HepG2 (cell line): ENCODE measurements around the gene MARS1. TPM values are rescaled to one million over a fixed set of nuclear protein-coding genes. Genes with fewer than 3 reads are reported as not detected.

ENCODE experiments used
- ADNP ChIP-seq: sonication (generic); formaldehyde crosslinking; IDR thresholded peaks from 2 replicates; pipeline ENCODE4 v1.4.0; 2020; ENCODE audit warnings: missing genetic modification reagents
- DNMT1 ChIP-seq: sonication (generic); formaldehyde crosslinking; IDR thresholded peaks from 2 replicates; pipeline ENCODE4 v1.5.1; 2020; ENCODE audit warnings: mild to moderate bottlenecking, missing genetic modification reagents
- ELF4 ChIP-seq: sonication (generic); formaldehyde crosslinking; IDR thresholded peaks from 2 replicates; pipeline ENCODE4 v1.5.0; 2020; ENCODE audit warnings: missing genetic modification reagents, mild to moderate bottlenecking, moderate library complexity, borderline replicate concordance
- FOXJ3 ChIP-seq: sonication (generic); formaldehyde crosslinking; IDR thresholded peaks from 2 replicates; pipeline ENCODE4 v1.4.0; 2020; ENCODE audit warnings: missing genetic modification reagents, mild to moderate bottlenecking, borderline replicate concordance
- FOXK1 ChIP-seq: sonication (generic); formaldehyde crosslinking; IDR thresholded peaks from 2 replicates; pipeline ENCODE4 v1.4.0; 2020; ENCODE audit warnings: low read depth, missing genetic modification reagents, borderline replicate concordance
- FOXP1 ChIP-seq, 2 experiments: fragments of 450-650 bp in 1 of 2; IDR thresholded peaks; 2 replicates each; pipeline ENCODE4 v1.6.1; 2017 to 2018; ENCODE audit warnings: antibody characterized with exemption in 1 of 2
- MLLT10 ChIP-seq: sonication (generic); formaldehyde crosslinking; IDR thresholded peaks from 2 replicates; pipeline ENCODE4 v1.4.0; 2020; ENCODE audit warnings: missing genetic modification reagents
- SRSF4 ChIP-seq: fragments of 200-400 bp; formaldehyde crosslinking; IDR thresholded peaks from one replicate; pipeline ENCODE4 v1.6.1; 2018; ENCODE audit warnings: mild to moderate bottlenecking, low read depth, low read length, moderate library complexity; ENCODE audit not compliant: poor library complexity, severe bottlenecking
- TCF7L2 ChIP-seq: IDR thresholded peaks from 2 replicates; pipeline ENCODE4 v1.6.1; 2011; ENCODE audit warnings: mild to moderate bottlenecking, low read depth, low read length, moderate library complexity
- ZNF225 ChIP-seq: sonication (generic); formaldehyde crosslinking; IDR thresholded peaks from 2 replicates; pipeline ENCODE4 v1.4.0; 2020; ENCODE audit warnings: mild to moderate bottlenecking, missing genetic modification reagents
- ZNF572 ChIP-seq: sonication (generic); formaldehyde crosslinking; IDR thresholded peaks from 2 replicates; pipeline ENCODE4 v1.5.1; 2020; ENCODE audit warnings: mild to moderate bottlenecking, missing genetic modification reagents
- ZNF713 ChIP-seq: sonication (generic); formaldehyde crosslinking; IDR thresholded peaks from 2 replicates; pipeline ENCODE4 v1.4.0; 2020; ENCODE audit warnings: mild to moderate bottlenecking, missing genetic modification reagents
- polyA plus RNA-seq, 8 experiments: library from polyadenylated mRNA; depleted of rRNA in 3 of 8; stranded (reverse) in 7 of 8; unstranded in 1 of 8; fragments of >200 nt; fragmentation: Illumina TruSeq in 4 of 8; extraction: Trizol in 4 of 8; gene quantifications; 2 replicates each; pipeline versions ENCODE4 v1.2.1 to v1.2.3, GENCODE V29; 2011 to 2016; ENCODE audit warnings: low read depth in 4 of 8, missing spikeins in 1 of 8, mixed read lengths in 1 of 8; ENCODE audit not compliant: insufficient read depth in 1 of 8
- total RNA-seq, 5 experiments: library from RNA; depleted of rRNA; stranded (reverse); fragments of >200 nt; fragmentation: Illumina TruSeq; extraction: Trizol; gene quantifications; 2 replicates each; pipeline ENCODE4 v1.2.3, GENCODE V29; 2016; ENCODE audit warnings: low read depth in 1 of 5
- TF ChIP-seq, protein P1 (sequence below): sonication (generic); formaldehyde crosslinking; IDR thresholded peaks from 2 replicates; pipeline ENCODE4 v1.5.1; 2020; ENCODE audit warnings: missing genetic modification reagents, mild to moderate bottlenecking, borderline replicate concordance
- TF ChIP-seq, protein P2 (sequence below), 2 experiments: sonication (generic) in 1 of 2; formaldehyde crosslinking in 1 of 2; IDR thresholded peaks; 2 replicates each; pipeline versions ENCODE4 v1.4.0 to v1.6.1; 2016 to 2020; ENCODE audit warnings: borderline replicate concordance in 1 of 2, low read depth in 1 of 2, mild to moderate bottlenecking in 1 of 2, missing genetic modification reagents in 1 of 2
- TF ChIP-seq, protein P3 (sequence below): sonication (generic); formaldehyde crosslinking; conservative IDR thresholded peaks from 2 replicates; pipeline ENCODE4 v1.4.0; 2020; ENCODE audit warnings: missing genetic modification reagents
- TF ChIP-seq, protein P4 (sequence below): sonication (generic); formaldehyde crosslinking; IDR thresholded peaks from 2 replicates; pipeline ENCODE4 v1.8.0; 2022; ENCODE audit warnings: mild to moderate bottlenecking, missing genetic modification reagents, borderline replicate concordance
- TF ChIP-seq, protein P5 (sequence below), 2 experiments: sonication (generic) in 1 of 2; formaldehyde crosslinking in 1 of 2; IDR thresholded peaks; 2 replicates each; pipeline versions ENCODE4 v1.5.1 to v1.6.1; 2011 to 2020; ENCODE audit warnings: borderline replicate concordance in 1 of 2, low read depth in 1 of 2, low read length in 1 of 2, mild to moderate bottlenecking in 1 of 2, missing genetic modification reagents in 1 of 2, moderate library complexity in 1 of 2

MARS1 gene
- total and polyA plus RNA-seq, 2 of the 13 experiments (the other 11 are each of a cell fraction or from before 2014, with no cell fraction given): 115 to 181 TPM

DNA sequence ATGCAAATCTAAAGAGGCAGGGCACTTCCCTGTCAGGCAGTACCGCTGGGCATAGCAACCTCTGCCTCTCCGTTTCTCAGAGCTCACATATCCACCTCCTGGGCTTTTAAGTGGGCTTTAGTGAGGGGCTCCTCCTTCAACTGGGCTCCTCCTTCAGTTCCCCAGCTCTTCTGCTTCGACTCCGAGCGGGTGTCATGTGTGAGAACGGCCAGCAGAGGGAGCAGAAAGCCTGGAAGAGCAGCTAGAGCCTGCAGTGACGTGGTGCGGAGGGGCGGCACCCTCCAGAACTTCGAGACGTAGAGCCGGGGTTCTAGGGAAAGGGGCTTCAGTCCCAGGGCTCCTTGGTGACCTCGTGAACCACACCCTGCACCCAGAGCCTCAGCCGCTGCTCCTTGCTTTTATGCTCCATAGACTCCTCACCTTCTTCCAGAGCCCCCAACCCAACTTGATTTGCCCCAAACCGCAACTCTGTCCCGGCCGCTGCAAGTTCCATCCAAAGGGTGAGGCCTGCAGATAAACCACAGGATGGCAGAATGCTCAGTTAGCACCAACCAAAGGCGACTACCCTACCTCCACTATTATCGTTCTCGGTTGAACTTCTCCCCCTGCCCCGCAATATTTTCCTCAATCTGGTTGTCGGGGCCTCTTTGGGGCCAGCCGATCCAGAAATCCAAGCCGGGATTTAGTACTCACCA is 28.7 kb upstream of the MARS1 start (continued):
- TF ChIP-seq, protein P1, sequence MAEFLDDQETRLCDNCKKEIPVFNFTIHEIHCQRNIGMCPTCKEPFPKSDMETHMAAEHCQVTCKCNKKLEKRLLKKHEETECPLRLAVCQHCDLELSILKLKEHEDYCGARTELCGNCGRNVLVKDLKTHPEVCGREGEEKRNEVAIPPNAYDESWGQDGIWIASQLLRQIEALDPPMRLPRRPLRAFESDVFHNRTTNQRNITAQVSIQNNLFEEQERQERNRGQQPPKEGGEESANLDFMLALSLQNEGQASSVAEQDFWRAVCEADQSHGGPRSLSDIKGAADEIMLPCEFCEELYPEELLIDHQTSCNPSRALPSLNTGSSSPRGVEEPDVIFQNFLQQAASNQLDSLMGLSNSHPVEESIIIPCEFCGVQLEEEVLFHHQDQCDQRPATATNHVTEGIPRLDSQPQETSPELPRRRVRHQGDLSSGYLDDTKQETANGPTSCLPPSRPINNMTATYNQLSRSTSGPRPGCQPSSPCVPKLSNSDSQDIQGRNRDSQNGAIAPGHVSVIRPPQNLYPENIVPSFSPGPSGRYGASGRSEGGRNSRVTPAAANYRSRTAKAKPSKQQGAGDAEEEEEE (CRISPR knock-in tag): no peak
- TF ChIP-seq, protein P2, sequence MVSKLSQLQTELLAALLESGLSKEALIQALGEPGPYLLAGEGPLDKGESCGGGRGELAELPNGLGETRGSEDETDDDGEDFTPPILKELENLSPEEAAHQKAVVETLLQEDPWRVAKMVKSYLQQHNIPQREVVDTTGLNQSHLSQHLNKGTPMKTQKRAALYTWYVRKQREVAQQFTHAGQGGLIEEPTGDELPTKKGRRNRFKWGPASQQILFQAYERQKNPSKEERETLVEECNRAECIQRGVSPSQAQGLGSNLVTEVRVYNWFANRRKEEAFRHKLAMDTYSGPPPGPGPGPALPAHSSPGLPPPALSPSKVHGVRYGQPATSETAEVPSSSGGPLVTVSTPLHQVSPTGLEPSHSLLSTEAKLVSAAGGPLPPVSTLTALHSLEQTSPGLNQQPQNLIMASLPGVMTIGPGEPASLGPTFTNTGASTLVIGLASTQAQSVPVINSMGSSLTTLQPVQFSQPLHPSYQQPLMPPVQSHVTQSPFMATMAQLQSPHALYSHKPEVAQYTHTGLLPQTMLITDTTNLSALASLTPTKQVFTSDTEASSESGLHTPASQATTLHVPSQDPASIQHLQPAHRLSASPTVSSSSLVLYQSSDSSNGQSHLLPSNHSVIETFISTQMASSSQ (IDR thresholded peaks at IDR 0.05; ENCODE audit: low read depth): no peak
- TF ChIP-seq, protein P2 (CRISPR knock-in tag; IDR thresholded peaks at IDR 0.05; ENCODE audit: borderline replicate concordance): no peak
- TF ChIP-seq SRSF4: no peak
- no peak for TF ChIP-seq ADNP (CRISPR knock-in tag)
- no peak for TF ChIP-seq FOXJ3 (CRISPR knock-in tag)
- TF ChIP-seq, protein P3, sequence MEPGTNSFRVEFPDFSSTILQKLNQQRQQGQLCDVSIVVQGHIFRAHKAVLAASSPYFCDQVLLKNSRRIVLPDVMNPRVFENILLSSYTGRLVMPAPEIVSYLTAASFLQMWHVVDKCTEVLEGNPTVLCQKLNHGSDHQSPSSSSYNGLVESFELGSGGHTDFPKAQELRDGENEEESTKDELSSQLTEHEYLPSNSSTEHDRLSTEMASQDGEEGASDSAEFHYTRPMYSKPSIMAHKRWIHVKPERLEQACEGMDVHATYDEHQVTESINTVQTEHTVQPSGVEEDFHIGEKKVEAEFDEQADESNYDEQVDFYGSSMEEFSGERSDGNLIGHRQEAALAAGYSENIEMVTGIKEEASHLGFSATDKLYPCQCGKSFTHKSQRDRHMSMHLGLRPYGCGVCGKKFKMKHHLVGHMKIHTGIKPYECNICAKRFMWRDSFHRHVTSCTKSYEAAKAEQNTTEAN (CRISPR knock-in tag): no peak
- TF ChIP-seq, protein P4, sequence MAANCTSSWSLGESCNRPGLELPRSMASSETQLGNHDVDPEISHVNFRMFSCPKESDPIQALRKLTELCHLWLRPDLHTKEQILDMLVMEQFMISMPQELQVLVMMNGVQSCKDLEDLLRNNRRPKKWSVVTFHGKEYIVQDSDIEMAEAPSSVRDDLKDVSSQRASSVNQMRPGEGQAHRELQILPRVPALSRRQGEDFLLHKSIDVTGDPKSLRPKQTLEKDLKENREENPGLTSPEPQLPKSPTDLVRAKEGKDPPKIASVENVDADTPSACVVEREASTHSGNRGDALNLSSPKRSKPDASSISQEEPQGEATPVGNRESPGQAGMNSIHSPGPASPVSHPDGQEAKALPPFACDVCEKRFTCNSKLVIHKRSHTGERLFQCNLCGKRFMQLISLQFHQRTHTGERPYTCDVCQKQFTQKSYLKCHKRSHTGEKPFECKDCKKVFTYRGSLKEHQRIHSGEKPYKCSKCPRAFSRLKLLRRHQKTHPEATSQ (CRISPR knock-in tag): no peak
- TF ChIP-seq DNMT1 (CRISPR knock-in tag): no peak
- TF ChIP-seq MLLT10 (CRISPR knock-in tag): no peak
- TF ChIP-seq FOXK1 (CRISPR knock-in tag): no peak
- TF ChIP-seq FOXP1 (IDR thresholded peaks at IDR 0.05): no peak
- no peak for TF ChIP-seq FOXP1 (CRISPR knock-in tag; IDR thresholded peaks at IDR 0.05)
- no peak for TF ChIP-seq ELF4 (CRISPR knock-in tag)
- TF ChIP-seq TCF7L2: no peak
- TF ChIP-seq ZNF713: no peak
- TF ChIP-seq, protein P5, sequence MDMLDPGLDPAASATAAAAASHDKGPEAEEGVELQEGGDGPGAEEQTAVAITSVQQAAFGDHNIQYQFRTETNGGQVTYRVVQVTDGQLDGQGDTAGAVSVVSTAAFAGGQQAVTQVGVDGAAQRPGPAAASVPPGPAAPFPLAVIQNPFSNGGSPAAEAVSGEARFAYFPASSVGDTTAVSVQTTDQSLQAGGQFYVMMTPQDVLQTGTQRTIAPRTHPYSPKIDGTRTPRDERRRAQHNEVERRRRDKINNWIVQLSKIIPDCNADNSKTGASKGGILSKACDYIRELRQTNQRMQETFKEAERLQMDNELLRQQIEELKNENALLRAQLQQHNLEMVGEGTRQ (IDR thresholded peaks at IDR 0.05; ENCODE audit: low read depth, low read length): no peak
- TF ChIP-seq, protein P5 (CRISPR knock-in tag; IDR thresholded peaks at IDR 0.05; ENCODE audit: borderline replicate concordance): no peak
- no peak for TF ChIP-seq ZNF225 (CRISPR knock-in tag)
- TF ChIP-seq ZNF572 (CRISPR knock-in tag): 0 out of 2 replicates have a peak, but pooled peaks have one; percentile 30
